ENCODE measurements around the gene FLT1. TPM values are rescaled to one million over a fixed set of nuclear protein-coding genes. Genes with fewer than 3 reads are reported as not detected.

FLT1 gene
- total RNA-seq, 1 experiment from 2014 or later = 0.25 TPM

DNA sequence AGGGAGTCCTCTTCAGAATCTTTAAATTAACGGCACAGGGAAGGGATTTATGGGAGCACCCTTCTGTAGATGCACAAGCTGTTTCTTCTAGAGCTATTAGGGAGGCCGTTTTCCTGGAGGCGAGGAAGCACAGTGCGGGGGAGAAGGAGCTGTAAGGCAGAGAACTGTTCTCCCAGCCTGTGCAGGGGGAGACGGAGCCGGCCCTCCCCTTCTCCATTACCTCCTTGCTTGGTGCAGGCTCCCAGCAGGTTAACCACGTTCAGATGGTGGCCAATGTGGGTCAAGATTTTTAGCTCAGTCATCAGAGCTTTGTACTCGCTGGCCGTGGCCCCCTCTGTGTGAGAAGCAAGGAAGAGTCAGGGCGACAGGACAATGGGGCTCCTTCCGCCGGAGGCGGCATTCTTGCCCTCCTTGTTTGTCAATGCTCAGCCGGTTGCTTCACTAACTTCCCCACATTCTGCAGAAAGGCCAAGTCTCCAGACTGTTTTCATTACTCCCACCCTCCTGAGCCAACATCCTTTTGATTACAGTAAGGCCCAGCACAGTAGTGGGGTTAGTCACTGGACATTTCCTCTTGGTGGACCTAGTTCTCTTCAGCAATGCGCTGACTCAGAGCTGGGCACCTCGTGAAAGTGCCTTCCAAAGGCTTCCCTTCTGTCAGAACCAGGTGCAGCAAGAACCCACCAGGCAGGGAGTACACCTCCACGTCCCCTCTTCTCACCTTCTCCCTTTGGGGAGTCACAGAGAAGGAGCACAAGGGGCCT, 165.4 kb downstream of the FLT1 start:
- H3K4me2 ChIP-seq (ENCODE audit: low read length) = no peak overlapping the region
- DNase-seq (ENCODE audit: low read depth, low spot score) = no peak
- no peaks in the 10 kb centered on the region for H3K4me1 ChIP-seq (ENCODE audit: control insufficient read depth in 1 of 2, insufficient read depth in 2 of 2, low read length in 2 of 2)
- no peaks in the 10 kb centered on the region for H3K36me3 ChIP-seq (ENCODE audit: control insufficient read depth in 1 of 2, insufficient read depth in 2 of 2, low read length in 2 of 2)
- RAD21 ChIA-PET (ENCODE audit: low non-redundant PET in 1 of 2, low total read pairs in 2 of 2, uncharacterized antibody in 2 of 2, unreplicated experiment in 2 of 2) = no interaction called here
- no peaks in the 10 kb centered on the region for H3K9me3 ChIP-seq (ENCODE audit: control insufficient read depth in 1 of 2, insufficient read depth in 1 of 2, low read depth in 1 of 2, low read length in 2 of 2)
- no peak overlapping the region for H2AFZ ChIP-seq (ENCODE audit: low read depth, low read length, poor library complexity, severe bottlenecking)
- no peak for ATAC-seq
- intact Hi-C loops (cut with micrococcal nuclease) = loop anchor here (10.0 kb wide), 1 partner anchor 1035 kb away; no protein-coding TSS in a partner anchor
- no peaks in the 10 kb centered on the region for H3K27me3 ChIP-seq (ENCODE audit: insufficient read depth, low read length)
- H3K9ac ChIP-seq (ENCODE audit: low read length) = no peak overlapping the region
- no TSS peak for BruUV-seq (replicated peaks)
- no peaks in the 10 kb centered on the region for H3K79me2 ChIP-seq (ENCODE audit: insufficient read depth, low read length)
- H4K20me1 ChIP-seq (ENCODE audit: insufficient read depth) = no peaks in the 10 kb centered on the region
- POLR2A ChIA-PET = no interaction called here
- TF ChIP-seq RAD21 (IDR thresholded peaks at IDR 0.05; ENCODE audit: low read depth) (no peak), REST (IDR thresholded peaks at IDR 0.05; ENCODE audit: low read depth) (no peak), POLR2AphosphoS5 (IDR thresholded peaks at IDR 0.05; ENCODE audit: low read depth, low read length) (no peak), ELF1 (IDR thresholded peaks at IDR 0.05; ENCODE audit: borderline replicate concordance, low read depth) (no peak), ZBTB33 (IDR thresholded peaks at IDR 0.05; ENCODE audit: extremely low read depth, insufficient replicate concordance, low read length) (no peak)
- TF ChIP-seq, protein P1, sequence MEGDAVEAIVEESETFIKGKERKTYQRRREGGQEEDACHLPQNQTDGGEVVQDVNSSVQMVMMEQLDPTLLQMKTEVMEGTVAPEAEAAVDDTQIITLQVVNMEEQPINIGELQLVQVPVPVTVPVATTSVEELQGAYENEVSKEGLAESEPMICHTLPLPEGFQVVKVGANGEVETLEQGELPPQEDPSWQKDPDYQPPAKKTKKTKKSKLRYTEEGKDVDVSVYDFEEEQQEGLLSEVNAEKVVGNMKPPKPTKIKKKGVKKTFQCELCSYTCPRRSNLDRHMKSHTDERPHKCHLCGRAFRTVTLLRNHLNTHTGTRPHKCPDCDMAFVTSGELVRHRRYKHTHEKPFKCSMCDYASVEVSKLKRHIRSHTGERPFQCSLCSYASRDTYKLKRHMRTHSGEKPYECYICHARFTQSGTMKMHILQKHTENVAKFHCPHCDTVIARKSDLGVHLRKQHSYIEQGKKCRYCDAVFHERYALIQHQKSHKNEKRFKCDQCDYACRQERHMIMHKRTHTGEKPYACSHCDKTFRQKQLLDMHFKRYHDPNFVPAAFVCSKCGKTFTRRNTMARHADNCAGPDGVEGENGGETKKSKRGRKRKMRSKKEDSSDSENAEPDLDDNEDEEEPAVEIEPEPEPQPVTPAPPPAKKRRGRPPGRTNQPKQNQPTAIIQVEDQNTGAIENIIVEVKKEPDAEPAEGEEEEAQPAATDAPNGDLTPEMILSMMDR (IDR thresholded peaks at IDR 0.05 in 2 of 3, conservative IDR thresholded peaks at IDR 0.05 in 1 of 3; ENCODE audit: borderline replicate concordance in 1 of 3, insufficient read depth in 1 of 3, low read depth in 2 of 3, low read length in 2 of 3) = no peak
- CTCF ChIA-PET = no interaction called here
- H3K9me2 ChIP-seq (ENCODE audit: insufficient read depth) = no peaks in the 10 kb centered on the region
- no peak overlapping the region for H3K27ac ChIP-seq (ENCODE audit: low read depth, low read length)
- H3K4me3 ChIP-seq (replicated peaks in 1 of 2; ENCODE audit: low read depth in 1 of 2, low read length in 2 of 2) = no peak overlapping the region
